Effector memory CD8-positive, alpha-beta T cell (primary cell): ENCODE measurements around the gene MUC5AC.

Experiments used
- ATAC-seq: fragments of 150-1000 bp; cut with Tn5 transposase; replicated peaks from 2 replicates; pipeline ENCODE4 v1.10.0; 2021; ENCODE audit warnings: mild to moderate bottlenecking, moderate library complexity
- DNase-seq, 3 experiments: peaks; one replicate each; pipeline ENCODE4 v3.0.0; 2021
- H3K27ac Mint-ChIP-seq, 2 donors: one replicate each; pipeline ENCODE4 v1.8.0; 2022; ENCODE audit warnings: mild to moderate bottlenecking in 2 of 2, mixed read lengths in 2 of 2, moderate library complexity in 2 of 2
- H3K27me3 Mint-ChIP-seq, 2 donors: one replicate each; pipeline ENCODE4 v1.8.0; 2022; ENCODE audit warnings: mixed read lengths in 2 of 2
- H3K36me3 Mint-ChIP-seq: one replicate; pipeline ENCODE4 v1.8.0; 2022; ENCODE audit warnings: mild to moderate bottlenecking, moderate library complexity, mixed read lengths; ENCODE audit not compliant: insufficient read depth
- H3K4me1 Mint-ChIP-seq, 2 donors: one replicate each; pipeline ENCODE4 v1.8.0; 2022; ENCODE audit warnings: low read depth in 2 of 2, mixed read lengths in 2 of 2
- H3K4me3 Mint-ChIP-seq, 2 donors: one replicate each; pipeline ENCODE4 v1.8.0; 2022; ENCODE audit warnings: mild to moderate bottlenecking in 2 of 2, mixed read lengths in 2 of 2, moderate library complexity in 2 of 2
- H3K9me3 Mint-ChIP-seq, 2 donors: one replicate each; pipeline ENCODE4 v1.8.0; 2022; ENCODE audit warnings: mixed read lengths in 2 of 2

MUC5AC gene

DNA sequence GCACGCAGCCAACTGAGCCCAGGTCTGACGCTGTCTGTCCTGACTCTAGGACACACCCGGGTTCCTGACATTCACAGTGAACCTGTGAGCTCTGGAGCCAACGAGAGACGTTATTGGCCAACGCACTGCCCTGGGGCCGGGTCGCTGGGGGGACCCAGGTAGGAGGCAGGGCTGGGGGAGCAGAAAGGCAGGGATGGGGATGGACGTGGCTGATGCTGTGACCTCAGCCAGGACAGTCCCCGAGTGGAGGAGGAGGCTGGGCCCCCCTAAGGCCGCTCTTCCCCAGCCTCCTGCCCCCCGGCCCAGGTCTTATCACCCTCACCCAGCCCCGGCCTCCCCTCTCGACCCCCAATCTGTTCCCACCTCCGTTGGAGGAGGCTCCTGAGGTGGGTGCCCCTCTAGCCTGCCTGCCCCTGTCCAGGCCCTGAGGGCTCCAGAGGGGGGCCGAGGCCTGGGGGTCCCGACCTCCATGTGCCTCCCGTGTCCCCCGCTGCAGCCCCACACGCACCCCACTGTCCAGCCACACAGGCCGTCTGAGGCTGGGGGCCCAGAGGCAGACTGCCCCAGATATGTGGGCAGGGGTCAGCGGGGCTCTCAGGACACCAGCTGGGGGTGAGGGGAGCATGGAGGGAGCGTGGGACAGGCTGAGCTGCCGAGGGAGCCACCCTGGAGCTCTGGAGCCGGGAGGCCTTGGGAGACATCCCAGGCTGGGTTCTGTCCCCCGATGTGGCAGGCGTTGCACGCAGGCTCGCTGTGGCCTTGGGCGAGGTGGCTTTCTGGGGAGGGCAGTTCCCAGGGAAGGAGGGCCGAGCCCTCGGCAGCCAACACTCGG lies 29.2 kb upstream of the MUC5AC start:
- Mint-ChIP-seq H3K27me3 (peaks cover 15 to 33% of the 10 kb centered on the region in 2 donors), H3K4me3 (no peak overlapping the region), H3K36me3 (no peaks in the 10 kb centered on the region), H3K9me3 (peaks cover 10 to 17% of the 10 kb centered on the region in 2 donors), H3K4me1 (no peaks in the 10 kb centered on the region), H3K27ac (no peak overlapping the region)
- no peak for DNase-seq
- no peak for ATAC-seq

- Mint-ChIP-seq H3K4me3 (no peak overlapping the region), H3K27me3 (peaks cover 21 to 38% of the 10 kb centered on the region in 2 donors)
- ATAC-seq, result no peak
Measured at GRCh38 chr11:1129143-1129610, 28.6 kb upstream of the MUC5AC start.

DNA sequence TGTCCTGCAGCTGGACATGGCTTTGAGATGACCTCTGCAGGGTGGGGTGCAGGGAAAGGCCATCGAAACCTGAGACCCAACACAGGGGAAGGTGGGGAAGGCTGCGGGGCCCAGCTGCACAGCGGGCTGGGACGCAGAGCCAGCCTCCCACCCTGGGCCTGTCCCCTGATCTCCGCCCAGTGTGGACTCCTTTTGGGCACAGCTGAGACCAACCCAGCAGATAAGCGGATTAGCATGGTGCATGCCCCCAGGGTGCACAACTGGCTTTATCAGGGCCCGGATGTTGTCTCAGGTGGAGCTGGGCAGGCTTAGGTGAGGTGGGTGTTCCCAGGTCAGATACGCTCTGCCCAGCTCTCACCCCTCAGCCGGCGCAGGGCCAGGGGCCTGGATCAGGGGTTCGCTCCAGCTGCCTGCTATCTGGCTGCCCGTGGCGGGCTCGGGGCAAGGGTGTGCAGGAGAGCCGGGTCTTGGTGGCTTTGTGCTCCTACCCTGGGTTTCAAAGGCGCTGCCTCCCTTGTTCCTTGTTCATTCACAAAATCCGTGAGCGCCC lies 28.1 kb upstream of the MUC5AC start:
- Mint-ChIP-seq H3K27me3 (peaks cover 26 to 42% of the 10 kb centered on the region in 2 donors), H3K27ac (no peak overlapping the region), H3K4me3 (no peak overlapping the region), H3K4me1 (no peaks in the 10 kb centered on the region), H3K36me3 (no peaks in the 10 kb centered on the region), H3K9me3 (peaks cover 16 to 20% of the 10 kb centered on the region in 2 donors)
- ATAC-seq (no peak), DNase-seq (no peak)

More at GRCh38 chr11:1129143-1129610, 28.6 kb upstream of the MUC5AC start:
- Mint-ChIP-seq H3K9me3 (peaks cover 14 to 20% of the 10 kb centered on the region in 2 donors), H3K27ac (no peak overlapping the region), H3K36me3 (no peaks in the 10 kb centered on the region), H3K4me1 (no peaks in the 10 kb centered on the region)
- DNase-seq, result no peak

DNA sequence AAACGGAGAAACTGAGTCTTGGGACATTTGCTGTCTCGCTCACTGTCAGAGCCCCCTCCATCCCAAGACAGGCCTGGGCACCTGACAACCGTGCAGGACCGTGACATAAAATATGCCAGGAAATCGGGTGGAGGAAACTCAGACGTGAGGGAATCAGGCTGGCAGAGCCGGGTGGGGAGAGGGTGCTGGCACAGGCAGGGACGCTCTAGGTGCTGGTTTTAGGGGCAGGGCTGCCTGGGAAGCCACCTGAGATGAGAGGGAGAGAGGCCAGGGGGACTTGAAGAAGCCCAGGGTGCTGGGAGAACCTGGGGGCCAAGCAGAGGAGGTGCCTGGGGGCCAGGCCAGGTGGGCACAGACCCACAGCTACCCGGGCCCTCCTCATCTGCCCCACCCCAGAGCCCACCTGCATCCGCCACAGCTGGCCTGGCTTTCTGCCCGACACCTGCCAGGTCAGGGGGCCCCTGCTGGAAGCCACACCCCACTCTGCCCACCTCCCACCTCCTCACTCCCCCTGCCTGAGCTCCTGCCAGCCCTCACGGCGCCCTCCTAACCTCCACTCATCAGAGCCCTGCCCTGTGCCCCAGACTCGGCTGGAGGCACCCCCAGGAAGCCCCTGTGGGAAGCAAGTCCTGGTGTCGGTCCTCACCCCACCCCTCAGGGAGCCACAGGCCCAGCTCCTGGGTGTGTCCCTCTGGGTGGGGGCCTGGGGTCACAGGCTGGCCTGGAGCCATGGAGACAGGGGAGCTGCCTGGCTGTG lies 27.3 kb upstream of the MUC5AC start:
- Mint-ChIP-seq H3K4me3 (no peak overlapping the region), H3K4me1 (no peaks in the 10 kb centered on the region)

DNA sequence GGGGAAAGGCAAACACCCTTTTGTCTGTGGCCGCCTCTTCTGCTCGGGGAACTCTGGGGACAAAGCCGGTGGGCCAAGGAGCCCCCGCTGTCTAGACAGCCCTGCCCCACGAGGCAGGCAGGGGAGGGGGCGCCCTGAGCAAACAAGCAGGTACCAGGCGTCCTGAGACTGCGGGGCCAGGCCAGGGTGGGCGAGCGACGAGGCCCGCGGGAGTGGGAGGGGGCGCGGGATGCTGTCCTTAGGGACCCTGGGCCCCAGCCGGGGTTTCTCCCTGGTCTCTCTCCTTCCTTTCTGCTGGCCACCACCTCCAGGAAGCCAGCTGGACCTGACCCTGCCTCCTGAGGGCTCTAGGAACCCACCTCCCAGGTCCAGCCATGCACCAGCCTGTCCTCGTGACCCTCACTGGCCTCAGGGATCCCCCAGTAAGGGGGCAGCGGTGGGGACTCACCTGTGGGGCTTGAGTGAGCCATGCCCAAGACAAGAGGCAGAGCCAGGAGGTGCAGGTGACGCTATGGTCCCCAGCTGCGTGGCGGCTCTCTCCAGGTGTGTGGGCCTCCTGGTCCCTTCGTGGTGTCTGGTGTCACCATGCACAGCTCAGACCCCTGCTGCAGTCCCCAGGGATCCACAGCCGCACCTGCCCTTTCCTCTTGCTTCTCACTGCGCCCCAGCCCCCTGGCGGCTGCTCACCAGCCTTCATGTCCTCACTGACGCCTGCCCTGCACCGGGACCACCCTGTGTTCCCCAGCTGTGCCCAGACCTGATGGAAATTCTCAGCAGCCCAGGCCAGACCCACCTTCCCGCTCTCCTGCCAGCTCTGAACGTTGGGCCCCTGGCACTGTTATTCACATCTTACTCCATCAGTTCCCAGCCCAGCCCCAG lies 26.5 kb upstream of the MUC5AC start:
- Mint-ChIP-seq H3K9me3 (peaks cover 15% of the 10 kb centered on the region in 2 donors), H3K27ac (no peak overlapping the region), H3K4me3 (no peak overlapping the region), H3K27me3 (peaks cover 31 to 42% of the 10 kb centered on the region in 2 donors), H3K4me1 (no peaks in the 10 kb centered on the region), H3K36me3 (no peaks in the 10 kb centered on the region)
- ATAC-seq, result no peak
- DNase-seq, result no peak

More for the DNA sequence above, 27.3 kb upstream of the MUC5AC start:
- peaks cover 15 to 16% of the 10 kb centered on the region in 2 donors for H3K9me3 Mint-ChIP-seq
- H3K36me3 Mint-ChIP-seq, result no peaks in the 10 kb centered on the region
- no peak for DNase-seq
- H3K27ac Mint-ChIP-seq, result no peak overlapping the region
- ATAC-seq, result no peak
- H3K27me3 Mint-ChIP-seq, result peaks cover 31 to 42% of the 10 kb centered on the region in 2 donors

- ATAC-seq (no peak), DNase-seq (no peak)
- Mint-ChIP-seq H3K4me1 (no peaks in the 10 kb centered on the region), H3K9me3 (peaks cover 15% of the 10 kb centered on the region in 2 donors), H3K36me3 (no peaks in the 10 kb centered on the region), H3K27ac (no peak overlapping the region), H3K27me3 (peaks cover 36 to 64% of the 10 kb centered on the region in 2 donors), H3K4me3 (no peak overlapping the region)
Measured at GRCh38 chr11:1134848-1135445, 22.8 kb upstream of the MUC5AC start.

GRCh38 chr11:1138097-1138496 lies 19.7 kb upstream of the MUC5AC start:
- Mint-ChIP-seq H3K4me1 (no peaks in the 10 kb centered on the region), H3K27me3 (peaks cover 31 to 45% of the 10 kb centered on the region in 2 donors), H3K36me3 (peaks cover 2% of the 10 kb centered on the region), H3K4me3 (no peak overlapping the region), H3K9me3 (peaks cover 16 to 20% of the 10 kb centered on the region in 2 donors), H3K27ac (no peak overlapping the region)
- ATAC-seq (no peak), DNase-seq (no peak)

DNA sequence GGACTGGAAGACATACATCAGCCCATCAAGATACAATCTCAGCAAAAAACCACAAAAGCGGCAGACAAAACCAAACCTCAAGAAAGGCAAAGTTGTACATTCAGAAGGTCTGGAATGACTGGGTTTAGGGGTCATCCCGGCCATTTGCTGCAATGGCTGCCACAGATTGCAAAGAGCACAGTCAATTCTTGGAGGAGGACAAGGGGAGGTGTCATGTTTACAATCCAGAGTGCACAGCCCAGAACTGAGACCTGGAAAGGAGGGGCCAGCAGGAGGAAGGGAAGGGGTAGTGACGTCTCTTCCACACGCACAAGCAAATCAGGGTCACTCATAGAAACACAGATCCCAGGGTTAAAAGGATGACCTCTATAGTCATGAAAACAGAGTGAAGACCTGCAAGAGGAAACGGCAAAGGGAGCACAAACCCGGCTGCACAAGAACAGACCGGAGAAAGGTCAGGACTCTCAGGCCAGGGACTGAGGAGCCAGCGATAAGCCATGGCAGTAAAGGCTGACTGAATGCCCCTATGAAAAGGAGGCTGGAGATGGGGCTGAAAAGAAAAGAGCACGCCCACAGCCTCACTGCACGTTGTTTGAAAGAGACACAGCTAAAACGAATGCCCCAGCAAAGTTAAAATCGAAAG lies 18.2 kb upstream of the MUC5AC start:
- peaks cover 2% of the 10 kb centered on the region for H3K36me3 Mint-ChIP-seq
- H3K9me3 Mint-ChIP-seq, result peaks cover 9 to 12% of the 10 kb centered on the region in 2 donors
- no peak for ATAC-seq
- H3K27me3 Mint-ChIP-seq, result peaks cover 17 to 31% of the 10 kb centered on the region in 2 donors
- H3K27ac Mint-ChIP-seq, result no peak overlapping the region
- H3K4me1 Mint-ChIP-seq, result no peaks in the 10 kb centered on the region
- no peak for DNase-seq
- H3K4me3 Mint-ChIP-seq, result no peak overlapping the region

DNA sequence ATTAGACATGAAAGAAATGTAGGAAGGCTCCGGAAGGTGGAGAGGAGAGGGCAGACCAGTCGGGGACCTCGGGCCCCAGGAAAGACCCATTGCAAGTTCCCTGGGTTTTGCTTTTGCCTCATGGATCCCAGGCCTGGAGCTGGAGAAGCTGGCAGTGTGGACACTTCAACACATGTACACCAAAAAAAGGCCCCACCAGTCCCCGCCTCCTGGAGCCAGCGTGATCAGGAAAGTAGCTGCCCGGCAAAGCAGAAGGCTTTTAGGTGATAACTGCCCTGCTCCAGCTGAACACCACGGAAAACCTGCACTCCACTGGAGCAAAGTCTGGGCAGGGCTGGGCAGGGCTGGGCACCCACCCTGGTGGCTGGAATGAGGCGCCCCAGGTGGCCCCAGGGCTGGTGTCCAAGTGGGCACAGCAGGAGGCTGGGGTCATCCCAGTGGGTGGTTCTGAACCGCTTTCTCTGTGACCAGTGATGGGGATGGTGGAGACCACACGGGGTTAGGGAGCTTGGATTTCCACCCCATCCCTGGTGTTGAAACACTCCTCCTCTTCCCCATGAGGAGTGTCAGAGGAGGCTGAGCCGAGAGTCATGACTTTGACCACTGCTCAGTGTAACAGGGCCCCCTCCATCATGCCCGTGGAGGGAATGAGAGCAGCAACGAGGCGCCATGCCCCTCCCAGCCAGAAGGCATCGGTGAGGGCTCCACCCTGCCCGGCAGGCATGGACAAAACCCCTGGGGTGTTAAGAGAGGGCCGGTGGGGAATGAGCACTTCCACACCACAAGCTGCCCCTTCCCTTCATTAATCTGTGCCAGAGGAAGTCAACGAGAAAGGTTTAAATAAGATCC lies 16.9 kb upstream of the MUC5AC start:
- DNase-seq, result no peak
- H3K27me3 Mint-ChIP-seq, result peaks cover 11 to 31% of the 10 kb centered on the region in 2 donors
- no peak overlapping the region for H3K4me3 Mint-ChIP-seq
- H3K9me3 Mint-ChIP-seq, result peaks cover 4 to 10% of the 10 kb centered on the region in 2 donors
- H3K27ac Mint-ChIP-seq, result no peak overlapping the region
- no peak for ATAC-seq
- H3K36me3 Mint-ChIP-seq, result peaks cover 2% of the 10 kb centered on the region
- no peaks in the 10 kb centered on the region for H3K4me1 Mint-ChIP-seq

DNA sequence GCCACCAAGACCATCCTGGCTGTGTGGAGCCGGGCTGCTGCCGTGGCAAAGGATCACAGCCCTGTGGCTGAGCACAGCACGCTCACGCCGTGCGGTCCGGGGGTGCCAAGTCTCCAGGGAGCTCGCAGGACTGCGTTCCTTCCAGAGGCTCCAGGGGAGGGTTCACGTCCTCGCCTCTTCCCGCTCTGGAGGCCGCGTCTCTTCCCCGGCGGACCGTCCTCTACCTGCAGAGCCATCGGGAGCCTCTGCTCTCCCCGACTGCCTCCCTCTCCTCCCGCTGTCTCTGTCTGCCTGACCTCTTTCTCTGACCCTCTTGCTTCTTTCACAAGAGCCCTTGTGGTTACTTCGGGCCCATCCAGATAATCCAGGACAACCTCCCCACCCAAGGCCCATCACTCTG lies 11.4 kb upstream of the MUC5AC start:
- Mint-ChIP-seq H3K27me3 (peaks cover 0 to 23% of the 10 kb centered on the region in 2 donors), H3K9me3 (peaks cover 4 to 10% of the 10 kb centered on the region in 2 donors), H3K27ac (no peak overlapping the region), H3K4me1 (peaks cover 0 to 6% of the 10 kb centered on the region in 2 donors), H3K4me3 (no peak overlapping the region), H3K36me3 (peaks cover 2% of the 10 kb centered on the region)
- DNase-seq (no peak), ATAC-seq (no peak)

- peaks cover 2% of the 10 kb centered on the region for H3K36me3 Mint-ChIP-seq
- peaks cover 0 to 6% of the 10 kb centered on the region in 2 donors for H3K4me1 Mint-ChIP-seq
- peaks cover 0 to 24% of the 10 kb centered on the region in 2 donors for H3K27me3 Mint-ChIP-seq
- H3K4me3 Mint-ChIP-seq, result no peak overlapping the region
- ATAC-seq (no peak), DNase-seq (no peak)
- H3K9me3 Mint-ChIP-seq, result peaks cover 4 to 8% of the 10 kb centered on the region in 2 donors
- H3K27ac Mint-ChIP-seq, result no peak overlapping the region
Measured at GRCh38 chr11:1147792-1148191, 10.0 kb upstream of the MUC5AC start.
